SK-N-SH (cell line): ENCODE measurements around the gene C17orf100. TPM values are rescaled to one million over a fixed set of nuclear protein-coding genes. Genes with fewer than 3 reads are reported as not detected.

ENCODE experiments used
- CTCF ChIA-PET: fragments of 300-600, 350-600 bp; formaldehyde crosslinking; extraction: SDS; loops from one replicate; lab custom pipeline; 2021; lab: Yijun Ruan, JAX
- POLR2A ChIA-PET: fragments of 350-600 bp; sonication (Branson Sonifier 250); formaldehyde crosslinking; extraction: SDS; loops from one replicate; lab custom pipeline; 2020; ENCODE audit warnings: antibody characterized with exemption, inconsistent platforms; lab: Yijun Ruan, JAX
- DNase-seq: peaks from one replicate; pipeline ENCODE4 v3.0.0; 2012
- H2AFZ ChIP-seq: fragments of 200-600 bp; sonication (generic); 2 replicates; pipeline ENCODE4 v1.8.1; 2016; ENCODE audit warnings: antibody characterized with exemption, mild to moderate bottlenecking, low read depth
- H3F3A ChIP-seq: fragments of 200-600 bp; sonication (generic); replicated peaks from 2 replicates; pipeline ENCODE3; 2016; ENCODE audit warnings: antibody characterized with exemption, mild to moderate bottlenecking; ENCODE audit not compliant: insufficient read depth
- H3K27ac ChIP-seq, 2 experiments: fragments of 200-500 bp in 1 of 2; fragments of 200-600 bp in 1 of 2; sonication (Bioruptor generic) in 1 of 2; sonication (generic), shearing (Covaris generic) in 1 of 2; 2 replicates each; pipeline versions ENCODE4 v1.5.1 to v1.6.1; 2014 to 2016; ENCODE audit warnings: low read depth in 2 of 2, inconsistent platforms in 1 of 2, low read length in 1 of 2, mild to moderate bottlenecking in 1 of 2, mixed read lengths in 1 of 2
- H3K27me3 ChIP-seq: fragments of 200-600 bp; sonication (generic), shearing (Covaris generic); 2 replicates; pipeline ENCODE4 v1.6.1; 2016; ENCODE audit warnings: mixed run types; ENCODE audit not compliant: insufficient read depth
- H3K36me3 ChIP-seq, 2 experiments: fragments of 200-500 bp in 1 of 2; fragments of 200-600 bp in 1 of 2; sonication (Bioruptor generic) in 1 of 2; sonication (generic) in 1 of 2; replicated peaks in 1 of 2; 2 replicates each; pipeline versions ENCODE3 to v1.5.1; 2014 to 2016; ENCODE audit warnings: low read length in 1 of 2, mild to moderate bottlenecking in 1 of 2; ENCODE audit not compliant: insufficient read depth in 2 of 2, control insufficient read depth in 1 of 2
- H3K4me1 ChIP-seq, 2 experiments: fragments of 200-500 bp in 1 of 2; fragments of 200-600 bp in 1 of 2; sonication (Bioruptor generic) in 1 of 2; sonication (generic), shearing (Covaris generic) in 1 of 2; 2 replicates each; pipeline versions ENCODE4 v1.5.1 to v1.6.1; 2014 to 2016; ENCODE audit warnings: low read depth in 1 of 2, low read length in 1 of 2, mixed run types in 1 of 2; ENCODE audit not compliant: insufficient read depth in 2 of 2, control insufficient read depth in 1 of 2
- H3K4me2 ChIP-seq: fragments of 200-600 bp; sonication (generic), shearing (Covaris generic); 2 replicates; pipeline ENCODE4 v1.6.1; 2017; ENCODE audit warnings: mixed run types
- H3K4me3 ChIP-seq, 2 experiments: fragments of 200-500 bp in 1 of 2; fragments of 200-600 bp in 1 of 2; sonication (Bioruptor generic) in 1 of 2; sonication (generic), shearing (Covaris generic) in 1 of 2; 2 replicates each; pipeline versions ENCODE4 v1.5.1 to v1.8.1; 2014 to 2016; ENCODE audit warnings: low read depth in 2 of 2, inconsistent platforms in 1 of 2, low read length in 1 of 2, mild to moderate bottlenecking in 1 of 2, mixed read lengths in 1 of 2, moderate library complexity in 1 of 2
- H3K79me2 ChIP-seq: fragments of 200-600 bp; sonication (generic); 2 replicates; pipeline ENCODE4 v1.8.1; 2017; ENCODE audit warnings: mild to moderate bottlenecking; ENCODE audit not compliant: insufficient read depth
- H3K9ac ChIP-seq: fragments of 200-600 bp; sonication (generic); 2 replicates; pipeline ENCODE4 v1.6.1; 2017; ENCODE audit warnings: mixed run types
- H3K9me2 ChIP-seq: fragments of 200-600 bp; sonication (generic); 2 replicates; pipeline ENCODE4 v1.6.1; 2017; ENCODE audit warnings: mixed run types
- H3K9me3 ChIP-seq: fragments of 200-600 bp; sonication (generic); 2 replicates; pipeline ENCODE4 v1.6.1; 2017; ENCODE audit warnings: mixed run types, mild to moderate bottlenecking, moderate library complexity
- H4K20me1 ChIP-seq: fragments of 200-600 bp; sonication (generic); 2 replicates; pipeline ENCODE4 v1.6.1; 2017; ENCODE audit warnings: mild to moderate bottlenecking, mixed run types; ENCODE audit not compliant: insufficient read depth
- CHD2 ChIP-seq: fragments of 150-350 bp; IDR thresholded peaks from 2 replicates; pipeline ENCODE4 v1.6.1; 2018; ENCODE audit warnings: low read length; ENCODE audit not compliant: partially characterized antibody
- EZH2phosphoT487 ChIP-seq: fragments of 200-600 bp; sonication (generic); IDR thresholded peaks from 2 replicates; pipeline ENCODE4 v1.6.1; 2017; ENCODE audit warnings: low read depth, mixed run types, mild to moderate bottlenecking, antibody characterized with exemption, moderate library complexity, borderline replicate concordance
- FOSL2 ChIP-seq: IDR thresholded peaks from 2 replicates; pipeline ENCODE4 v1.4.0; 2012; ENCODE audit warnings: low read depth, mild to moderate bottlenecking, moderate library complexity, borderline replicate concordance
- GATA2 ChIP-seq: sonication (generic); formaldehyde crosslinking; IDR thresholded peaks from 2 replicates; pipeline ENCODE4 v1.5.0; 2020; ENCODE audit warnings: mild to moderate bottlenecking, missing genetic modification reagents
- MAX ChIP-seq: IDR thresholded peaks from 2 replicates; pipeline ENCODE4 v1.4.0; 2012; ENCODE audit warnings: low read depth
- NFIC ChIP-seq: IDR thresholded peaks from 2 replicates; pipeline ENCODE4 v1.4.0; 2012; ENCODE audit warnings: borderline replicate concordance
- RAD21 ChIP-seq: IDR thresholded peaks from 2 replicates; pipeline ENCODE4 v1.6.1; 2012; ENCODE audit warnings: mild to moderate bottlenecking, low read length
- RFX5 ChIP-seq: IDR thresholded peaks from 2 replicates; pipeline ENCODE4 v1.6.1; 2012; ENCODE audit warnings: mild to moderate bottlenecking, improper control_type of control experiment, low read length
- RXRA ChIP-seq: IDR thresholded peaks from 2 replicates; pipeline ENCODE4 v1.4.0; 2012; ENCODE audit warnings: low read depth, mild to moderate bottlenecking, borderline replicate concordance
- SIN3A ChIP-seq: IDR thresholded peaks from 2 replicates; pipeline ENCODE4 v1.6.1; 2012; ENCODE audit warnings: low read depth, mild to moderate bottlenecking, low read length, moderate library complexity, borderline replicate concordance
- TAF1 ChIP-seq: IDR thresholded peaks from 2 replicates; pipeline ENCODE4 v1.6.1; 2012; ENCODE audit warnings: low read depth, mild to moderate bottlenecking, low read length, moderate library complexity, borderline replicate concordance
- WGBS: methylation state at CpG from one replicate; pipeline ENCODE4 v1.1.6; 2017; ENCODE audit warnings: low lambda C conversion rate; 5-methylcytosine and 5-hydroxymethylcytosine counted together
- polyA plus RNA-seq, 3 experiments: library from polyadenylated mRNA; depleted of rRNA; stranded (reverse); fragments of >200 nt; gene quantifications; 2 replicates each; pipeline ENCODE4 v1.2.3, GENCODE V29; 2012
- TF ChIP-seq, protein P1 (sequence below): IDR thresholded peaks from 2 replicates; pipeline ENCODE4 v1.6.1; 2012; ENCODE audit warnings: mild to moderate bottlenecking, low read depth, low read length, moderate library complexity
- TF ChIP-seq, protein P2 (sequence below): fragments of 150-350 bp; IDR thresholded peaks from 2 replicates; pipeline ENCODE4 v1.6.1; 2016; ENCODE audit warnings: mild to moderate bottlenecking, low read depth, low read length

C17orf100 gene
- polyA plus RNA-seq, 1 of the 3 experiments (the other 2 are of a cell fraction), result 2.6 TPM

- Histone ChIP-seq H4K20me1 (no peaks in the 10 kb centered on the region), H3K9me2 (no peaks in the 10 kb centered on the region), H3K4me3 (no peak overlapping the region), H2AFZ (no peak overlapping the region), H3K36me3 (no peaks in the 10 kb centered on the region), H3K4me1 (no peaks in the 10 kb centered on the region), H3K9ac (no peak overlapping the region), H3K4me2 (no peak overlapping the region), H3K9me3 (no peaks in the 10 kb centered on the region), H3K27ac (no peak overlapping the region), H3K27me3 (peaks cover 82% of the 10 kb centered on the region), H3F3A (no peaks in the 10 kb centered on the region), H3K79me2 (no peaks in the 10 kb centered on the region)
- 21% methylated on average over 3 of the region's 3 CpGs for WGBS
- CTCF ChIA-PET, result interaction anchor here (0.5 to 2.6 kb wide), 3 partner anchors 17 to 18 kb away, joined by 3 to 9 read pairs (median 3); no protein-coding TSS in a partner anchor
- TF ChIP-seq, protein P1, sequence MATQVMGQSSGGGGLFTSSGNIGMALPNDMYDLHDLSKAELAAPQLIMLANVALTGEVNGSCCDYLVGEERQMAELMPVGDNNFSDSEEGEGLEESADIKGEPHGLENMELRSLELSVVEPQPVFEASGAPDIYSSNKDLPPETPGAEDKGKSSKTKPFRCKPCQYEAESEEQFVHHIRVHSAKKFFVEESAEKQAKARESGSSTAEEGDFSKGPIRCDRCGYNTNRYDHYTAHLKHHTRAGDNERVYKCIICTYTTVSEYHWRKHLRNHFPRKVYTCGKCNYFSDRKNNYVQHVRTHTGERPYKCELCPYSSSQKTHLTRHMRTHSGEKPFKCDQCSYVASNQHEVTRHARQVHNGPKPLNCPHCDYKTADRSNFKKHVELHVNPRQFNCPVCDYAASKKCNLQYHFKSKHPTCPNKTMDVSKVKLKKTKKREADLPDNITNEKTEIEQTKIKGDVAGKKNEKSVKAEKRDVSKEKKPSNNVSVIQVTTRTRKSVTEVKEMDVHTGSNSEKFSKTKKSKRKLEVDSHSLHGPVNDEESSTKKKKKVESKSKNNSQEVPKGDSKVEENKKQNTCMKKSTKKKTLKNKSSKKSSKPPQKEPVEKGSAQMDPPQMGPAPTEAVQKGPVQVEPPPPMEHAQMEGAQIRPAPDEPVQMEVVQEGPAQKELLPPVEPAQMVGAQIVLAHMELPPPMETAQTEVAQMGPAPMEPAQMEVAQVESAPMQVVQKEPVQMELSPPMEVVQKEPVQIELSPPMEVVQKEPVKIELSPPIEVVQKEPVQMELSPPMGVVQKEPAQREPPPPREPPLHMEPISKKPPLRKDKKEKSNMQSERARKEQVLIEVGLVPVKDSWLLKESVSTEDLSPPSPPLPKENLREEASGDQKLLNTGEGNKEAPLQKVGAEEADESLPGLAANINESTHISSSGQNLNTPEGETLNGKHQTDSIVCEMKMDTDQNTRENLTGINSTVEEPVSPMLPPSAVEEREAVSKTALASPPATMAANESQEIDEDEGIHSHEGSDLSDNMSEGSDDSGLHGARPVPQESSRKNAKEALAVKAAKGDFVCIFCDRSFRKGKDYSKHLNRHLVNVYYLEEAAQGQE, result no peak
- TF ChIP-seq, protein P2, sequence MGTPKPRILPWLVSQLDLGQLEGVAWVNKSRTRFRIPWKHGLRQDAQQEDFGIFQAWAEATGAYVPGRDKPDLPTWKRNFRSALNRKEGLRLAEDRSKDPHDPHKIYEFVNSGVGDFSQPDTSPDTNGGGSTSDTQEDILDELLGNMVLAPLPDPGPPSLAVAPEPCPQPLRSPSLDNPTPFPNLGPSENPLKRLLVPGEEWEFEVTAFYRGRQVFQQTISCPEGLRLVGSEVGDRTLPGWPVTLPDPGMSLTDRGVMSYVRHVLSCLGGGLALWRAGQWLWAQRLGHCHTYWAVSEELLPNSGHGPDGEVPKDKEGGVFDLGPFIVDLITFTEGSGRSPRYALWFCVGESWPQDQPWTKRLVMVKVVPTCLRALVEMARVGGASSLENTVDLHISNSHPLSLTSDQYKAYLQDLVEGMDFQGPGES, result no peak
- TF ChIP-seq EZH2phosphoT487 (no peak), TAF1 (no peak)
- POLR2A ChIA-PET, result no interaction called here
- no peak for DNase-seq
These were observed 32.3 kb downstream of the C17orf100 start for GRCh38 chr17:6683730-6684459.

DNA sequence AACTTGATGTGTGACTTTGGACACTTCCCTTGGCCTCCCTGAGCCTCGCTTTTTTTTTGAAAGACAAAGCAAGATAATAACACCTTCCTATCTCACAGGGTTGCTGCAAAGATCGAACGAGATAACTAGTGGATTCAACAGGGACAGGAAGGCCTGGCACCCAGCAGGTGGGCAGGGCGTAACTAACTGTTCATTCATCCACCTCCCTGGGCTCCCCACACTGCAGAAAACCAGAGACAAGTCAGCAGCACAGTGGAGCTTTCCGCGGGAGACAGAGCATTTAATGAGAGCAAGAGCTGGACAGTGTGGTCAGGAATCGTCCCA, 32.9 kb downstream of the C17orf100 start:
- POLR2A ChIA-PET, result no interaction called here
- Histone ChIP-seq H3K9me3 (no peaks in the 10 kb centered on the region), H3K9ac (no peak overlapping the region), H2AFZ (no peak overlapping the region), H3K27ac (no peak overlapping the region), H3K4me2 (no peak overlapping the region)
- 8% methylated on average over 7 of the region's 7 CpGs for WGBS
- DNase-seq, result no peak
- CTCF ChIA-PET, result interaction anchor here (0.5 to 2.6 kb wide), 2 partner anchors 17 to 18 kb away, joined by 3 to 9 read pairs; no protein-coding TSS in a partner anchor
- no peak for TF ChIP-seq NFIC
- no peak for TF ChIP-seq RAD21
- no peak for TF ChIP-seq SIN3A
- TF ChIP-seq TAF1, result no peak
- TF ChIP-seq, protein P2, result no peak
- no peak for TF ChIP-seq GATA2
- TF ChIP-seq EZH2phosphoT487, result no peak
- TF ChIP-seq FOSL2, result no peak
- no peak for TF ChIP-seq RXRA
- no peak for TF ChIP-seq RFX5
- TF ChIP-seq CHD2, result no peak
- no peak for TF ChIP-seq MAX
- TF ChIP-seq, all 33 proteins: peak for 0
- no peaks in the 10 kb centered on the region for H3K9me2 ChIP-seq
- no peaks in the 10 kb centered on the region for H3K36me3 ChIP-seq
- no peaks in the 10 kb centered on the region for H3K4me1 ChIP-seq
- no peaks in the 10 kb centered on the region for H3F3A ChIP-seq
- H3K27me3 ChIP-seq, result peaks cover 83% of the 10 kb centered on the region
- H3K79me2 ChIP-seq, result no peaks in the 10 kb centered on the region
- H3K4me3 ChIP-seq, result no peak overlapping the region
- no peaks in the 10 kb centered on the region for H4K20me1 ChIP-seq
